Measurements from ENCODE around the gene KCNV2.

KCNV2 gene

DNA sequence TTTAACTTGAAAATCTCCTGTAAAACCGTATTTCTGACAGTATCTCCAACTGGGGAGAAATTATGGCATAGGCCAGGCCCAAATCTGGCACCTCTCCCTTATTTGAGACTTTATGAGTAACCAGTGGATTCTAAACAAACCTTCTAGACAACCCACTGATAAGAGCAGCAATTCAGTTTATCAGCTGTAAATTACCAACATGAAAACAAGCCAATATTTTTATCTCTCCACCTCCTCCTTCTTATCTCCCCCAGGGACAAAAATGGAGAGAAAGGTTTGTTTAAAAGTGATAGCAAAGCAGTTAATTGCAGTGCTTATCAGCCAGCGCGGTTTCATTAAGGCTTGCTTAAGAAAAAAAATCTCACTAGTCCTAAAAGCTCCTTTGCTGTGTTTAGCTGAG is 53.8 kb downstream of the KCNV2 start:
- DNase-seq (ENCODE audit: extremely low read depth, low read depth) = no peak

DNA sequence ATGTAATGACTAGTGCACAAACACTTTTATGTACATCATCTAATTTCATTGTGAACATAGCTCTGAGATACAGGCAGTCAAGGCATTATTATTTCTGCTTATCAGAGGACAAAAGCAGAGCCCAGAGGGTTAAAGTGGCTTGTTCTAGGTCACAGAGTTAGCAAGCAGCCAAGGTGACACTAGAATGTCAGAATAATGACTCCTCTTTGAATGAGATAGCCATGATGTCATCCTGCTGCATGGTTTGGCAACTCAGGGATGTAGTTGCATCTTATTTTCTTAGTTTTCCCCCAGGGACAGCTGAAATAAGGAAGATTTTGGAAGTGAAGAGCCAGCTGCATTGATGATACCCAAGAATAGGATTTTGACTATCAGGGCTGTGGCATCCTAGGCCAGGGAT is 54.4 kb downstream of the KCNV2 start:
- DNase-seq (ENCODE audit: extremely low read depth, low read depth) = no peak
- TF ChIP-seq, protein P1, sequence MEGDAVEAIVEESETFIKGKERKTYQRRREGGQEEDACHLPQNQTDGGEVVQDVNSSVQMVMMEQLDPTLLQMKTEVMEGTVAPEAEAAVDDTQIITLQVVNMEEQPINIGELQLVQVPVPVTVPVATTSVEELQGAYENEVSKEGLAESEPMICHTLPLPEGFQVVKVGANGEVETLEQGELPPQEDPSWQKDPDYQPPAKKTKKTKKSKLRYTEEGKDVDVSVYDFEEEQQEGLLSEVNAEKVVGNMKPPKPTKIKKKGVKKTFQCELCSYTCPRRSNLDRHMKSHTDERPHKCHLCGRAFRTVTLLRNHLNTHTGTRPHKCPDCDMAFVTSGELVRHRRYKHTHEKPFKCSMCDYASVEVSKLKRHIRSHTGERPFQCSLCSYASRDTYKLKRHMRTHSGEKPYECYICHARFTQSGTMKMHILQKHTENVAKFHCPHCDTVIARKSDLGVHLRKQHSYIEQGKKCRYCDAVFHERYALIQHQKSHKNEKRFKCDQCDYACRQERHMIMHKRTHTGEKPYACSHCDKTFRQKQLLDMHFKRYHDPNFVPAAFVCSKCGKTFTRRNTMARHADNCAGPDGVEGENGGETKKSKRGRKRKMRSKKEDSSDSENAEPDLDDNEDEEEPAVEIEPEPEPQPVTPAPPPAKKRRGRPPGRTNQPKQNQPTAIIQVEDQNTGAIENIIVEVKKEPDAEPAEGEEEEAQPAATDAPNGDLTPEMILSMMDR (IDR thresholded peaks at IDR 0.05; ENCODE audit: low read depth, low read length) = no peak

More for the DNA sequence above, 53.8 kb downstream of the KCNV2 start:
- TF ChIP-seq, protein P1 (IDR thresholded peaks at IDR 0.05; ENCODE audit: low read depth, low read length) = no peak

DNA sequence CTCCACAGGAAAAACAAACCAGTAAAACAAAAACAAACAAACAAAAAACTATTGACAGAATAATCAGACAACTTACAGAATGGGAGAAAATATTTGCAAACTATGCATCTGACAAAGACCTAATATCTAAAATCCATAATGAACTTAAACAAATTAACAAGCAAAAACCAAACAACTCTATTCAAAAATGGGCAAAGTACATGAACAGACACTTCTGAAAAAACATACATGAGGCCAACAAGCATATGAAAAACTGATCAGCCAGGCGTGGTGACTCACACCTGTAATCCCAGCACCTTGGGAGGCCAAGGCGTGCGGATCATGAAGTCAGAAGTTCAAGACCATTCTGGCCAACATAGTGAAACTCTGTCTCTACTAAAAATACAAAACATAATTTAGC is 60.1 kb downstream of the KCNV2 start:
- TF ChIP-seq, protein P1 (IDR thresholded peaks at IDR 0.05; ENCODE audit: low read depth, low read length) = no peak
- DNase-seq (ENCODE audit: extremely low read depth, low read depth) = no peak

DNA sequence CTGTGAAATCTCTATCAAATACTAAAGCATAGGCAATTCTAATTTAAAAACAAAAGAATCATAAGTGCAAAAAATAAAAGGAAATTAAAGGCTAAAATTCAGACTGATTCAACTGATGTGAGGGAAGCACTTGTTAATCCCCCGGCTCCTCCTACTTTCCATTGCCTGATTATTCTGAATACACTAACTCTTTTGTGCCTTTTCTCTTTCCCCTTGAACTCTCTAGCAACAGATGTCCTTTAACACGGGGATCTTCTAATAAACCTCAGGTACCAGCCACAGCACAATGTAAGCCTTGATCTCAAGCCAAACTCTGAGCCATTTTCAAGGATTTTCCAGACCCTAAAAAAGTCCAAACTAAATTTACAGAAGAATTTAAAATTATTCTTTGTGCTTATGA is 61.5 kb downstream of the KCNV2 start:
- DNase-seq (ENCODE audit: extremely low read depth, low read depth) = no peak
- TF ChIP-seq, protein P1 (IDR thresholded peaks at IDR 0.05; ENCODE audit: low read depth, low read length) = no peak

Data from AG09319 (cell line).